IPS-NIHi7 (cell line): ENCODE data around the gene ENSA.
"Not testable (repeated sequence)": the region's sequence is repeated elsewhere in the genome, so short reads cannot be mapped to it uniquely, and the experiment has no call there.

Experiments used
- DNase-seq: peaks from one replicate; pipeline ENCODE4 v3.0.0; 2012; ENCODE audit warnings: mixed read lengths; ENCODE audit errors: extremely low spot score

The ENSA gene

GRCh38 chr1:150629115-150629928 lies at the start of gene ENSA:
TSS of gene ENSA (minus strand) at chr1:150629612. CDS start at chr1:150629470, 142 bp downstream.
- peak; percentile 93 for DNase-seq

- DNase-seq: no peak
These were observed 49.6 kb upstream of the ENSA start for GRCh38 chr1:150678988-150679387.

GRCh38 chr1:150674881-150675280 lies 45.5 kb upstream of the ENSA start:
- no peak for DNase-seq

GRCh38 chr1:150663321-150663720 lies 33.9 kb upstream of the ENSA start:
- DNase-seq: no peak

GRCh38 chr1:150662811-150663210 lies 33.4 kb upstream of the ENSA start:
- DNase-seq: no peak

- no peak for DNase-seq
These were observed 31.7 kb upstream of the ENSA start for GRCh38 chr1:150661156-150661555.

- DNase-seq: no peak
These were observed 31.2 kb upstream of the ENSA start for GRCh38 chr1:150660584-150660983.

GRCh38 chr1:150657064-150657463 lies 27.7 kb upstream of the ENSA start:
- DNase-seq: not testable (repeated sequence)

- DNase-seq: not testable (repeated sequence)
These were observed 25.2 kb upstream of the ENSA start for GRCh38 chr1:150654635-150655034.

- DNase-seq: no peak
These were observed 20.8 kb upstream of the ENSA start for GRCh38 chr1:150650193-150650592.

GRCh38 chr1:150649441-150650075 lies 20.1 kb upstream of the ENSA start:
- DNase-seq: no peak

- DNase-seq: no peak
These were observed 12.9 kb upstream of the ENSA start for GRCh38 chr1:150642296-150642695.

- not testable (repeated sequence) for DNase-seq
These were observed 11.9 kb upstream of the ENSA start for GRCh38 chr1:150641126-150641815.

- DNase-seq: not testable (repeated sequence)
These were observed 9.0 kb upstream of the ENSA start for GRCh38 chr1:150638430-150638829.

GRCh38 chr1:150634839-150635622 lies 5.6 kb upstream of the ENSA start:
- DNase-seq: not testable (repeated sequence)

GRCh38 chr1:150628766-150629114 lies 672 bp downstream of the ENSA start:
- no peak for DNase-seq

- DNase-seq: no peak
These were observed 1.5 kb downstream of the ENSA start for GRCh38 chr1:150627826-150628410.

- DNase-seq: no peak
These were observed 3.3 kb downstream of the ENSA start for GRCh38 chr1:150626150-150626549.

- not testable (repeated sequence) for DNase-seq
These were observed 4.9 kb downstream of the ENSA start for GRCh38 chr1:150624546-150624945.

- DNase-seq: not testable (repeated sequence)
These were observed 5.3 kb downstream of the ENSA start for GRCh38 chr1:150624134-150624533.

- peak; percentile 65 for DNase-seq
These were observed 7.0 kb downstream of the ENSA start for GRCh38 chr1:150622303-150622975.
